Suprapubic skin (tissue), 4 donors: Measurements from ENCODE around the gene MED12L. TPM values are rescaled to one million over a fixed set of nuclear protein-coding genes. Genes with fewer than 3 reads are reported as not detected.
A peak's percentile ranks its signal among the peaks of the same experiment; 100 is the strongest.

Experiments
- DNase-seq, 2 donors: peaks; one replicate each; pipeline ENCODE4 v3.0.0-alpha.2; 2019; ENCODE audit warnings: low spot score in 2 of 2
- H3K27ac ChIP-seq: fragments of 200-600 bp; sonication (generic); one replicate; pipeline ENCODE4 v1.5.1; 2019
- H3K27me3 ChIP-seq: fragments of 200-600 bp; sonication (generic); one replicate; pipeline ENCODE4 v1.5.1; 2019
- H3K36me3 ChIP-seq: fragments of 200-600 bp; sonication (generic); one replicate; pipeline ENCODE4 v1.5.1; 2019
- H3K4me1 ChIP-seq: fragments of 200-600 bp; sonication (generic); one replicate; pipeline ENCODE4 v1.5.1; 2019
- H3K4me3 ChIP-seq: fragments of 200-600 bp; sonication (generic); one replicate; pipeline ENCODE4 v1.5.1; 2019; ENCODE audit warnings: mild to moderate bottlenecking
- H3K9me3 ChIP-seq: fragments of 200-600 bp; sonication (generic); one replicate; pipeline ENCODE4 v1.5.1; 2019
- CTCF ChIP-seq, 2 donors: fragments of 200-600 bp in 1 of 2; fragments of 450-650 bp in 1 of 2; sonication (generic) in 1 of 2; IDR thresholded peaks; one replicate each; pipeline ENCODE4 v1.5.1; 2016 to 2019; ENCODE audit warnings: antibody characterized with exemption in 2 of 2, mild to moderate bottlenecking in 1 of 2, moderate library complexity in 1 of 2
- EP300 ChIP-seq: sonication (generic); formaldehyde crosslinking; IDR thresholded peaks from one replicate; pipeline ENCODE4 v1.6.1; 2017; ENCODE audit warnings: antibody characterized with exemption
- POLR2A ChIP-seq, 2 donors: fragments of 450-650 bp; IDR thresholded peaks; one replicate each; pipeline ENCODE4 v1.6.1; 2017; ENCODE audit warnings: antibody characterized with exemption in 2 of 2, mild to moderate bottlenecking in 2 of 2, moderate library complexity in 2 of 2
- POLR2AphosphoS5 ChIP-seq, 3 donors: sonication (generic); formaldehyde crosslinking; IDR thresholded peaks; one replicate each; pipeline ENCODE4 v1.6.1; 2017; ENCODE audit warnings: antibody characterized with exemption in 3 of 3
- WGBS: methylation state at CpG from one replicate; pipeline ENCODE4 v1.1.5; 2018; 5-methylcytosine and 5-hydroxymethylcytosine counted together
- total RNA-seq, 4 donors: library from RNA; depleted of rRNA; stranded (reverse); fragments of >200 nt; gene quantifications; one replicate each; pipeline ENCODE4 v1.1.0, GENCODE V29; 2016

The MED12L gene
- total RNA-seq, 4 donors from 2014 or later: 0.08 to 0.80 (median 0.22) TPM

- no peaks in the 10 kb centered on the region for H3K9me3 ChIP-seq
- 87% methylated on average over 8 of the region's 8 CpGs for WGBS
- H3K27me3 ChIP-seq: no peaks in the 10 kb centered on the region
- DNase-seq: no peak
- no peaks in the 10 kb centered on the region for H3K36me3 ChIP-seq
- H3K4me3 ChIP-seq: no peak overlapping the region
- TF ChIP-seq POLR2A (IDR thresholded peaks at IDR 0.05) (no peak), POLR2AphosphoS5 (IDR thresholded peaks at IDR 0.05) (no peak), EP300 (no peak), CTCF (IDR thresholded peaks at IDR 0.05) (no peak)
- H3K27ac ChIP-seq: no peak overlapping the region
- no peaks in the 10 kb centered on the region for H3K4me1 ChIP-seq
Observed at GRCh38 chr3:151377768-151378385, 292.4 kb downstream of the MED12L start.

- 86% methylated on average over 4 of the region's 4 CpGs for WGBS
- Histone ChIP-seq H3K27me3 (no peaks in the 10 kb centered on the region), H3K4me3 (no peak overlapping the region), H3K27ac (no peak overlapping the region), H3K4me1 (peaks cover 6% of the 10 kb centered on the region), H3K36me3 (no peaks in the 10 kb centered on the region), H3K9me3 (no peaks in the 10 kb centered on the region)
- DNase-seq: no peak
- no peak for TF ChIP-seq EP300
- no peak for TF ChIP-seq CTCF (IDR thresholded peaks at IDR 0.05)
- TF ChIP-seq POLR2AphosphoS5 (IDR thresholded peaks at IDR 0.05): no peak
- no peak for TF ChIP-seq POLR2A (IDR thresholded peaks at IDR 0.05)
Observed at GRCh38 chr3:151379083-151379734, 293.7 kb downstream of the MED12L start.

- no peak for TF ChIP-seq CTCF (IDR thresholded peaks at IDR 0.05)
- TF ChIP-seq EP300: no peak
- TF ChIP-seq POLR2AphosphoS5 (IDR thresholded peaks at IDR 0.05): no peak
- TF ChIP-seq POLR2A (IDR thresholded peaks at IDR 0.05): no peak
- 94% methylated on average over 5 of the region's 5 CpGs for WGBS
- no peak for DNase-seq
- H3K9me3 ChIP-seq: no peaks in the 10 kb centered on the region
- H3K27me3 ChIP-seq: no peaks in the 10 kb centered on the region
- no peak overlapping the region for H3K27ac ChIP-seq
- peaks cover 24% of the 10 kb centered on the region for H3K4me1 ChIP-seq
- no peaks in the 10 kb centered on the region for H3K36me3 ChIP-seq
- no peak overlapping the region for H3K4me3 ChIP-seq
Observed at GRCh38 chr3:151382671-151383070, 297.2 kb downstream of the MED12L start.

DNA sequence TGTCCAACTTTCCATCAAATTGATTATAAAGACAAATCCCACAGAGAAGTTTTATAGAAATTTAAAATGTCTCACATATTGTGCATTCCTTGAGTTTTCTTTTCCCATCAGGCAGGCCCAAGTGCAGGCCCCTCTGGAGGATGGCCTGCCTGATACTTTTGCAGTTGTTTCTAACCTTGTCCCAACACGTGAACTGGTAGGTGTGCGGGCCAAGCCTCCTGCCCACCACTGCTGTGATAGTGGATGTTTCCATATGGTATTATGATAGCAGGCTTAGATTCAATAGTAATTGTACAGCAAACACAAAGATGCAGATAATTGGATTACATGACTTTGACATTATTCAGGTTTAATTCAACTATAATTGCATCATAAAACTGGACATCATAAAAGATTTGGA is 297.6 kb downstream of the MED12L start:
- no peak overlapping the region for H3K4me3 ChIP-seq
- H3K27ac ChIP-seq: no peak overlapping the region
- no peak for TF ChIP-seq POLR2A (IDR thresholded peaks at IDR 0.05)
- no peak for TF ChIP-seq CTCF (IDR thresholded peaks at IDR 0.05)
- no peak for TF ChIP-seq POLR2AphosphoS5 (IDR thresholded peaks at IDR 0.05)
- TF ChIP-seq EP300: no peak
- no peaks in the 10 kb centered on the region for H3K9me3 ChIP-seq
- no peaks in the 10 kb centered on the region for H3K27me3 ChIP-seq
- no peaks in the 10 kb centered on the region for H3K36me3 ChIP-seq
- H3K4me1 ChIP-seq: peaks cover 24% of the 10 kb centered on the region
- WGBS: 83% methylated on average over 2 of the region's 2 CpGs
- DNase-seq: no peak

- no peak overlapping the region for H3K27ac ChIP-seq
- H3K36me3 ChIP-seq: no peaks in the 10 kb centered on the region
- no peaks in the 10 kb centered on the region for H3K9me3 ChIP-seq
- TF ChIP-seq CTCF (IDR thresholded peaks at IDR 0.05) (no peak), EP300 (no peak), POLR2A (IDR thresholded peaks at IDR 0.05) (no peak), POLR2AphosphoS5 (IDR thresholded peaks at IDR 0.05) (no peak)
- H3K4me3 ChIP-seq: peak overlapping the region; percentile 24
- 34% methylated on average over 3 of the region's 3 CpGs for WGBS
- DNase-seq: no peak
- H3K4me1 ChIP-seq: peaks cover 24% of the 10 kb centered on the region
- no peaks in the 10 kb centered on the region for H3K27me3 ChIP-seq
Observed at GRCh38 chr3:151383956-151384355, 298.5 kb downstream of the MED12L start.
